COLO668 (cell line): Measurements from ENCODE around the gene FARS2.
"Not testable (repeated sequence)": the region's sequence is repeated elsewhere in the genome, so short reads cannot be mapped to it uniquely, and the experiment has no call there.

Source experiments
- DNase-seq: peaks from one replicate; lab custom pipeline; 2025; ENCODE audit not compliant: unreplicated experiment; lab: John Stamatoyannopoulos, UW

The FARS2 gene

GRCh38 chr6:5772408-5773120 lies 511.3 kb downstream of the FARS2 start:
- peak; percentile 1 for DNase-seq

GRCh38 chr6:5776104-5776503 lies 514.8 kb downstream of the FARS2 start:
- no peak for DNase-seq

GRCh38 chr6:5776706-5777390 lies 515.5 kb downstream of the FARS2 start:
- no peak for DNase-seq

GRCh38 chr6:5778317-5778857 lies 517.1 kb downstream of the FARS2 start:
- DNase-seq = no peak

- DNase-seq = no peak
These were observed 517.6 kb downstream of the FARS2 start for GRCh38 chr6:5778906-5779305.

- no peak for DNase-seq
These were observed 519.7 kb downstream of the FARS2 start for GRCh38 chr6:5781019-5781418.

GRCh38 chr6:5781966-5782556 lies 520.7 kb downstream of the FARS2 start:
- DNase-seq = no peak

GRCh38 chr6:5782783-5783547 lies 521.7 kb downstream of the FARS2 start:
- peak; percentile 80 for DNase-seq

GRCh38 chr6:5783584-5784089 lies 522.3 kb downstream of the FARS2 start:
- DNase-seq = no peak

GRCh38 chr6:5785249-5785648 lies 523.9 kb downstream of the FARS2 start:
- DNase-seq = no peak

GRCh38 chr6:5786321-5786968 lies 525.1 kb downstream of the FARS2 start:
- no peak for DNase-seq

- no peak for DNase-seq
These were observed 525.8 kb downstream of the FARS2 start for GRCh38 chr6:5786969-5787720.

GRCh38 chr6:5789426-5789825 lies 528.1 kb downstream of the FARS2 start:
- not testable (repeated sequence) for DNase-seq

GRCh38 chr6:5796555-5796954 lies 535.2 kb downstream of the FARS2 start:
- DNase-seq = not testable (repeated sequence)

- DNase-seq = not testable (repeated sequence)
These were observed 545.1 kb downstream of the FARS2 start for GRCh38 chr6:5806406-5806805.

GRCh38 chr6:5809450-5809849 lies 548.1 kb downstream of the FARS2 start:
- no peak for DNase-seq

- no peak for DNase-seq
These were observed 550.7 kb downstream of the FARS2 start for GRCh38 chr6:5811997-5812396.

GRCh38 chr6:5813625-5814027 lies 552.3 kb downstream of the FARS2 start:
- no peak for DNase-seq

- no peak for DNase-seq
These were observed 552.8 kb downstream of the FARS2 start for GRCh38 chr6:5814116-5814515.

- DNase-seq = no peak
These were observed 553.6 kb downstream of the FARS2 start for GRCh38 chr6:5814901-5815300.
